GM12878 (cell line): ENCODE results near the gene ITSN1. TPM values are rescaled to one million over a fixed set of nuclear protein-coding genes. Genes with fewer than 3 reads are reported as not detected.

ENCODE experiments used
- ATAC-seq: fragments of 200-7000 bp; cut with Tn5 transposase; 3 replicates; pipeline ENCODE4 v1.9.1; 2020; ENCODE audit warnings: mild to moderate bottlenecking, moderate library complexity
- BruUV-seq: library from RNA; stranded (reverse); fragments of 400-500 nt; replicated peaks from 2 replicates; lab custom pipeline; 2021; lab: Mats Ljungman, UMichigan
- CTCF ChIA-PET: fragments of 300-600 bp; sonication (Branson Sonifier 250); formaldehyde crosslinking; extraction: SDS; loops from one replicate; lab custom pipeline; 2021; ENCODE audit warnings: inconsistent platforms; lab: Yijun Ruan, JAX
- POLR2A ChIA-PET: fragments of 350-600 bp; formaldehyde crosslinking; extraction: SDS; loops from one replicate; lab custom pipeline; 2021; ENCODE audit warnings: inconsistent platforms; lab: Charles Lee
- RAD21 ChIA-PET: fragments of 300-600 bp; sonication (Branson Sonifier 250); formaldehyde crosslinking; loops from one replicate; lab custom pipeline; 2023; ENCODE audit warnings: antibody characterized with exemption; ENCODE audit not compliant: unreplicated experiment; lab: Charles Lee
- SMC1A ChIA-PET: fragments of 300-600 bp; sonication (Branson Sonifier 250); formaldehyde crosslinking; loops from one replicate; lab custom pipeline; 2023; ENCODE audit not compliant: unreplicated experiment, uncharacterized antibody; lab: Charles Lee
- DNase-seq: peaks from one replicate; pipeline ENCODE4 v3.0.0-alpha.2; 2011; ENCODE audit warnings: low read depth, low spot score
- FAIRE-seq: peaks from 3 replicates; lab custom pipeline; 2011; peaks lifted over from hg19 to GRCh38; lab: Jason Lieb, UNC
- H2AFZ ChIP-seq: 2 replicates; pipeline ENCODE4 v1.6.0; 2011; ENCODE audit warnings: low read depth, low read length, control low read depth; ENCODE audit not compliant: control insufficient read depth
- H3K27ac ChIP-seq: 2 replicates; pipeline ENCODE4 v1.5.1; 2011; ENCODE audit warnings: control low read depth; ENCODE audit not compliant: control insufficient read depth, insufficient read depth
- H3K27me3 ChIP-seq, 2 experiments: replicated peaks in 1 of 2; 2 replicates each; pipeline versions ENCODE4 v1.6.0 to v1.6.1; 2011; ENCODE audit warnings: low read length in 1 of 2; ENCODE audit not compliant: control insufficient read depth in 2 of 2, insufficient read depth in 2 of 2
- H3K36me3 ChIP-seq, 2 experiments: 2 replicates each; pipeline ENCODE4 v1.5.1; 2011; ENCODE audit warnings: low read length in 1 of 2; ENCODE audit not compliant: control insufficient read depth in 2 of 2, insufficient read depth in 2 of 2
- H3K4me1 ChIP-seq: 2 replicates; pipeline ENCODE4 v1.6.1; 2011; ENCODE audit warnings: mild to moderate bottlenecking, low read length, moderate library complexity, mixed read lengths; ENCODE audit not compliant: control insufficient read depth, insufficient read depth
- H3K4me2 ChIP-seq: 2 replicates; pipeline ENCODE4 v1.6.0; 2011; ENCODE audit warnings: control low read depth; ENCODE audit not compliant: control insufficient read depth, insufficient read depth
- H3K4me3 ChIP-seq: fragments of 200-600 bp; sonication (generic); 2 replicates; pipeline ENCODE4 v1.5.1; 2016
- H3K79me2 ChIP-seq: 2 replicates; pipeline ENCODE4 v1.6.0; 2011; ENCODE audit warnings: low read length; ENCODE audit not compliant: control insufficient read depth, insufficient read depth
- H3K9ac ChIP-seq: 2 replicates; pipeline ENCODE4 v1.8.0; 2011; ENCODE audit warnings: low read length, control low read depth, mixed read lengths; ENCODE audit not compliant: control insufficient read depth, insufficient read depth
- H3K9me3 ChIP-seq: replicated peaks from 3 replicates; pipeline ENCODE4 v1.5.1; 2011; ENCODE audit warnings: mild to moderate bottlenecking, low read length; ENCODE audit not compliant: control insufficient read depth, insufficient read depth
- H4K20me1 ChIP-seq: 2 replicates; pipeline ENCODE4 v1.6.0; 2011; ENCODE audit not compliant: control insufficient read depth, insufficient read depth
- CREB1 ChIP-seq: IDR thresholded peaks from 2 replicates; pipeline ENCODE4 v1.6.1; 2012; ENCODE audit warnings: low read depth, mild to moderate bottlenecking, inconsistent platforms
- EP300 ChIP-seq, 2 experiments: fragments of 150-350 bp in 1 of 2; IDR thresholded peaks; 2 replicates each; pipeline ENCODE4 v1.6.1; 2011 to 2012; ENCODE audit warnings: low read depth in 2 of 2, low read length in 2 of 2, borderline replicate concordance in 1 of 2, improper control_type of control experiment in 1 of 2, inconsistent platforms in 1 of 2; ENCODE audit not compliant: control insufficient read depth in 1 of 2
- HDGF ChIP-seq: fragments of 450-650 bp; IDR thresholded peaks from 2 replicates; pipeline ENCODE4 v1.6.1; 2016; ENCODE audit warnings: antibody characterized with exemption
- JUNB ChIP-seq: IDR thresholded peaks from 2 replicates; pipeline ENCODE4 v1.6.1; 2016; ENCODE audit warnings: antibody characterized with exemption, mild to moderate bottlenecking
- JUND ChIP-seq: IDR thresholded peaks from 2 replicates; pipeline ENCODE4 v1.6.1; 2012; ENCODE audit warnings: low read depth, mild to moderate bottlenecking, low read length, improper control_type of control experiment, moderate library complexity
- KLF5 ChIP-seq: fragments of 450-650 bp; IDR thresholded peaks from 2 replicates; pipeline ENCODE4 v1.6.1; 2014; ENCODE audit warnings: mild to moderate bottlenecking; ENCODE audit not compliant: partially characterized antibody
- NFYB ChIP-seq: IDR thresholded peaks from 2 replicates; pipeline ENCODE4 v1.6.1; 2011; ENCODE audit warnings: low read depth, mild to moderate bottlenecking, low read length, improper control_type of control experiment, moderate library complexity; ENCODE audit not compliant: insufficient read depth
- POLR2AphosphoS2 ChIP-seq: IDR thresholded peaks from 2 replicates; pipeline ENCODE4 v1.6.1; 2011; ENCODE audit warnings: low read depth, mild to moderate bottlenecking, low read length, improper control_type of control experiment, moderate library complexity
- RAD21 ChIP-seq: IDR thresholded peaks from 2 replicates; pipeline ENCODE4 v1.6.1; 2011; ENCODE audit warnings: mild to moderate bottlenecking, low read depth, low read length, moderate library complexity; ENCODE audit not compliant: insufficient read depth
- RAD51 ChIP-seq: fragments of 450-650 bp; IDR thresholded peaks from 2 replicates; pipeline ENCODE4 v1.6.1; 2016; ENCODE audit warnings: moderate library complexity, mild to moderate bottlenecking, inconsistent platforms
- RBBP5 ChIP-seq: fragments of 200-600 bp; sonication (generic); conservative IDR thresholded peaks from 2 replicates; pipeline ENCODE4 v1.6.1; 2016
- SREBF1 ChIP-seq: IDR thresholded peaks from 2 replicates; pipeline ENCODE4 v1.6.1; 2012; ENCODE audit warnings: mild to moderate bottlenecking, low read length
- SUPT20H ChIP-seq: IDR thresholded peaks from 2 replicates; pipeline ENCODE4 v1.6.1; 2011; ENCODE audit warnings: low read depth, mild to moderate bottlenecking, low read length, moderate library complexity, borderline replicate concordance; ENCODE audit not compliant: control insufficient read depth
- TCF3 ChIP-seq: IDR thresholded peaks from 2 replicates; pipeline ENCODE4 v1.6.1; 2012; ENCODE audit warnings: low read depth, mild to moderate bottlenecking, low read length, borderline replicate concordance; ENCODE audit not compliant: insufficient read depth
- ZNF207 ChIP-seq: fragments of 450-650 bp; IDR thresholded peaks from 2 replicates; pipeline ENCODE4 v1.6.1; 2014; ENCODE audit warnings: antibody characterized with exemption, mild to moderate bottlenecking, borderline replicate concordance
- WGBS: methylation state at CpG from one replicate; pipeline ENCODE4 v1.1.6; 2016; ENCODE audit warnings: low lambda C conversion rate; ENCODE audit not compliant: insufficient replicate concordance, insufficient coverage; ENCODE audit errors: missing lambda C conversion rate; 5-methylcytosine and 5-hydroxymethylcytosine counted together
- in situ Hi-C: fragments of 300-500 bp; cut with MboI; formaldehyde crosslinking; loops from 9 replicates; pipeline ENCODE4 v1.14.3; 2018; ENCODE audit warnings: mixed read lengths
- intact Hi-C: fragments of 100-400 bp; cut with micrococcal nuclease; formaldehyde crosslinking; loops from one replicate; pipeline ENCODE4 v1.14.2; 2022; ENCODE audit not compliant: unreplicated experiment
- polyA plus RNA-seq, 11 experiments: library from polyadenylated mRNA; depleted of rRNA in 4 of 11; unstranded in 6 of 11; stranded (reverse) in 5 of 11; fragments of >200 nt; fragmentation: Nextera tagmentation in 4 of 11; fragmentation: Illumina TruSeq in 1 of 11; extraction: Ambion mirVana in 4 of 11; extraction: Trizol in 1 of 11; gene quantifications; 1 replicate in 1 of 11; 2 replicates in 10 of 11; pipeline versions ENCODE4 v1.2.1 to v1.2.3, GENCODE V29; 2011 to 2016; ENCODE audit warnings: inconsistent platforms in 2 of 11, missing spikeins in 2 of 11, low read depth in 1 of 11
- total RNA-seq, 4 experiments: library from RNA; depleted of rRNA in 3 of 4; stranded (reverse); fragments of >200 nt in 3 of 4; fragmentation: Illumina TruSeq in 1 of 4; extraction: Trizol in 1 of 4; gene quantifications; 2 replicates each; pipeline versions ENCODE4 v1.2.1 to v1.2.3, GENCODE V29; 2013 to 2021
- TF ChIP-seq, protein P1 (sequence below): IDR thresholded peaks from 2 replicates; pipeline ENCODE4 v1.6.1; 2011; ENCODE audit warnings: borderline replicate concordance, low read depth, mild to moderate bottlenecking, moderate library complexity, mixed read lengths, low read length; ENCODE audit not compliant: insufficient read depth; ENCODE audit errors: extremely low read length
- TF ChIP-seq, protein P2 (sequence below): fragments of 450-650 bp; IDR thresholded peaks from 2 replicates; pipeline ENCODE4 v1.6.1; 2017; ENCODE audit warnings: low read depth, mild to moderate bottlenecking, moderate library complexity
- TF ChIP-seq, protein P3 (sequence below): fragments of 450-650 bp; IDR thresholded peaks from 2 replicates; pipeline ENCODE4 v1.6.1; 2017; ENCODE audit warnings: mild to moderate bottlenecking
- TF ChIP-seq, protein P4 (sequence below): fragments of 150-350 bp; IDR thresholded peaks from 2 replicates; pipeline ENCODE4 v1.6.1; 2014; ENCODE audit warnings: mild to moderate bottlenecking, low read depth, low read length

ITSN1 gene
- total and polyA plus RNA-seq, 10 of the 15 experiments (the other 5 are each of a cell fraction or from before 2014, with no cell fraction given) = 0.89 to 10.6 (median 4.8) TPM

DNA sequence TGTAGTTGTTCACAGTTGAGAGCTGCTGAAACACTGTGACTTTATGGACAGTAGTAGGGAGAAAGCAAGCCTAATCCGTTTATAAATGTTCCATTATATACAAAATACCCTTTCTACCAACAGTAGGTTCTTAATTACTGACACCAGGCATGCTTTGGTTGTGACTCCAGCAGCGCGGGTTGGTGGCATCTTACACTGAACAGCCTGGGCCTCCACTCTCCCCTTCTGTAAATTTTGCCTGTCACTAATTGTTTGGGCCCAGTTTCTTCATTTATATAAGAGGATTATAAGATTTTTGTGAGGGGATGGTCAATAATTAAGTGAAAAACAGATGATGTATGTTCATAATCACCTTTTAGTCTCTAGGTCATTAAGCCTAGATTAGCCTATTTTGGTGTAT lies 58.2 kb downstream of the ITSN1 start:
- SMC1A ChIA-PET = no interaction called here
- no peak overlapping the region for H3K4me3 ChIP-seq
- WGBS = 65% methylated on average over 3 of the region's 3 CpGs
- no peaks in the 10 kb centered on the region for H3K36me3 ChIP-seq
- H3K9ac ChIP-seq = no peak overlapping the region
- ATAC-seq = no peak
- H3K4me2 ChIP-seq = no peak overlapping the region
- CTCF ChIA-PET = no interaction called here
- intact Hi-C loops (no loop called here), in situ Hi-C loops (no loop called here)
- H3K27ac ChIP-seq = no peak overlapping the region
- FAIRE-seq = no peak
- H3K79me2 ChIP-seq = no peaks in the 10 kb centered on the region
- no peak for DNase-seq
- POLR2A ChIA-PET = no interaction called here
- no peaks in the 10 kb centered on the region for H3K4me1 ChIP-seq
- no peaks in the 10 kb centered on the region for H3K27me3 ChIP-seq
- H4K20me1 ChIP-seq = no peaks in the 10 kb centered on the region
- BruUV-seq = no TSS peak
- H2AFZ ChIP-seq = no peak overlapping the region
- RAD21 ChIA-PET = no interaction called here
- H3K9me3 ChIP-seq = no peaks in the 10 kb centered on the region
- TF ChIP-seq, protein P1, sequence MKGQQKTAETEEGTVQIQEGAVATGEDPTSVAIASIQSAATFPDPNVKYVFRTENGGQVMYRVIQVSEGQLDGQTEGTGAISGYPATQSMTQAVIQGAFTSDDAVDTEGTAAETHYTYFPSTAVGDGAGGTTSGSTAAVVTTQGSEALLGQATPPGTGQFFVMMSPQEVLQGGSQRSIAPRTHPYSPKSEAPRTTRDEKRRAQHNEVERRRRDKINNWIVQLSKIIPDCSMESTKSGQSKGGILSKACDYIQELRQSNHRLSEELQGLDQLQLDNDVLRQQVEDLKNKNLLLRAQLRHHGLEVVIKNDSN = no peak
- TF ChIP-seq ZNF207 (no peak), NFYB (no peak), RBBP5 (no peak), SREBF1 (no peak), RAD21 (no peak), CREB1 (no peak), KLF5 (no peak), HDGF (no peak), SUPT20H (no peak), TCF3 (no peak), EP300 (IDR thresholded peaks at IDR 0.05; ENCODE audit: borderline replicate concordance in 1 of 2, control insufficient read depth in 1 of 2, low read depth in 2 of 2, low read length in 2 of 2) (no peak), POLR2AphosphoS2 (no peak), JUND (no peak), JUNB (no peak), RAD51 (no peak)
- TF ChIP-seq, protein P2, sequence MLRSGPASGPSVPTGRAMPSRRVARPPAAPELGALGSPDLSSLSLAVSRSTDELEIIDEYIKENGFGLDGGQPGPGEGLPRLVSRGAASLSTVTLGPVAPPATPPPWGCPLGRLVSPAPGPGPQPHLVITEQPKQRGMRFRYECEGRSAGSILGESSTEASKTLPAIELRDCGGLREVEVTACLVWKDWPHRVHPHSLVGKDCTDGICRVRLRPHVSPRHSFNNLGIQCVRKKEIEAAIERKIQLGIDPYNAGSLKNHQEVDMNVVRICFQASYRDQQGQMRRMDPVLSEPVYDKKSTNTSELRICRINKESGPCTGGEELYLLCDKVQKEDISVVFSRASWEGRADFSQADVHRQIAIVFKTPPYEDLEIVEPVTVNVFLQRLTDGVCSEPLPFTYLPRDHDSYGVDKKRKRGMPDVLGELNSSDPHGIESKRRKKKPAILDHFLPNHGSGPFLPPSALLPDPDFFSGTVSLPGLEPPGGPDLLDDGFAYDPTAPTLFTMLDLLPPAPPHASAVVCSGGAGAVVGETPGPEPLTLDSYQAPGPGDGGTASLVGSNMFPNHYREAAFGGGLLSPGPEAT = no peak
- TF ChIP-seq, protein P3, sequence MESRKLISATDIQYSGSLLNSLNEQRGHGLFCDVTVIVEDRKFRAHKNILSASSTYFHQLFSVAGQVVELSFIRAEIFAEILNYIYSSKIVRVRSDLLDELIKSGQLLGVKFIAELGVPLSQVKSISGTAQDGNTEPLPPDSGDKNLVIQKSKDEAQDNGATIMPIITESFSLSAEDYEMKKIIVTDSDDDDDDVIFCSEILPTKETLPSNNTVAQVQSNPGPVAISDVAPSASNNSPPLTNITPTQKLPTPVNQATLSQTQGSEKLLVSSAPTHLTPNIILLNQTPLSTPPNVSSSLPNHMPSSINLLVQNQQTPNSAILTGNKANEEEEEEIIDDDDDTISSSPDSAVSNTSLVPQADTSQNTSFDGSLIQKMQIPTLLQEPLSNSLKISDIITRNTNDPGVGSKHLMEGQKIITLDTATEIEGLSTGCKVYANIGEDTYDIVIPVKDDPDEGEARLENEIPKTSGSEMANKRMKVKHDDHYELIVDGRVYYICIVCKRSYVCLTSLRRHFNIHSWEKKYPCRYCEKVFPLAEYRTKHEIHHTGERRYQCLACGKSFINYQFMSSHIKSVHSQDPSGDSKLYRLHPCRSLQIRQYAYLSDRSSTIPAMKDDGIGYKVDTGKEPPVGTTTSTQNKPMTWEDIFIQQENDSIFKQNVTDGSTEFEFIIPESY = no peak
- TF ChIP-seq, protein P4, sequence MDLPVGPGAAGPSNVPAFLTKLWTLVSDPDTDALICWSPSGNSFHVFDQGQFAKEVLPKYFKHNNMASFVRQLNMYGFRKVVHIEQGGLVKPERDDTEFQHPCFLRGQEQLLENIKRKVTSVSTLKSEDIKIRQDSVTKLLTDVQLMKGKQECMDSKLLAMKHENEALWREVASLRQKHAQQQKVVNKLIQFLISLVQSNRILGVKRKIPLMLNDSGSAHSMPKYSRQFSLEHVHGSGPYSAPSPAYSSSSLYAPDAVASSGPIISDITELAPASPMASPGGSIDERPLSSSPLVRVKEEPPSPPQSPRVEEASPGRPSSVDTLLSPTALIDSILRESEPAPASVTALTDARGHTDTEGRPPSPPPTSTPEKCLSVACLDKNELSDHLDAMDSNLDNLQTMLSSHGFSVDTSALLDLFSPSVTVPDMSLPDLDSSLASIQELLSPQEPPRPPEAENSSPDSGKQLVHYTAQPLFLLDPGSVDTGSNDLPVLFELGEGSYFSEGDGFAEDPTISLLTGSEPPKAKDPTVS = no peak
